HG03135 (cell line): ENCODE data around the gene TTC7B.

Source experiments
- ATAC-seq: cut with Tn5 transposase; IDR thresholded peaks from one replicate; pipeline ENCODE4 v1.9.1; 2021; ENCODE audit warnings: mild to moderate bottlenecking, moderate library complexity; ENCODE audit not compliant: unreplicated experiment

The TTC7B gene

GRCh38 chr14:90568405-90568804 is 247.8 kb downstream of the TTC7B start:
- no peak for ATAC-seq

DNA sequence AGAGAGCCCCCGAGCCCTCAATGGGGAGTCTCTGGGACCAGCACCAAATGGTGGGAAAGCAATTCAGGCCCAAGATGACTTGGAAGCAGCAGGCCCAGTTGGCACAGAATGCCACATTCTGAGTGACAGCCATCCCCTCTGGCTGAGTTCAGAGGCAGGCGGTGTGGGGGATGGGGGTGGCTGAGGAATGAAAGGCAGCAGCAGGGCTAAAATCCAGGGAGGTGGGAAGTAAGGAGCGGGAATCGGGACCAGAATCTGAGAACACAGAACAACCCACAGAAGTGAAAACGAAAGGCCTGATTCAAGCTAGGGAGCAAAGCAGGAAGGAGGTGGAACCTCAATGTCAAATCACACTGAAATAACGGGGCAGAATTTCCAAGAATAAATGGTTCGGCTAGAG is 248.2 kb downstream of the TTC7B start:
- no peak for ATAC-seq

- no peak for ATAC-seq
These were observed 249.0 kb downstream of the TTC7B start for GRCh38 chr14:90567191-90567590.

GRCh38 chr14:90566481-90566880 is 249.7 kb downstream of the TTC7B start:
- no peak for ATAC-seq

GRCh38 chr14:90564496-90564895 is 251.7 kb downstream of the TTC7B start:
- no peak for ATAC-seq

GRCh38 chr14:90562652-90563051 is 253.6 kb downstream of the TTC7B start:
- ATAC-seq, result no peak

DNA sequence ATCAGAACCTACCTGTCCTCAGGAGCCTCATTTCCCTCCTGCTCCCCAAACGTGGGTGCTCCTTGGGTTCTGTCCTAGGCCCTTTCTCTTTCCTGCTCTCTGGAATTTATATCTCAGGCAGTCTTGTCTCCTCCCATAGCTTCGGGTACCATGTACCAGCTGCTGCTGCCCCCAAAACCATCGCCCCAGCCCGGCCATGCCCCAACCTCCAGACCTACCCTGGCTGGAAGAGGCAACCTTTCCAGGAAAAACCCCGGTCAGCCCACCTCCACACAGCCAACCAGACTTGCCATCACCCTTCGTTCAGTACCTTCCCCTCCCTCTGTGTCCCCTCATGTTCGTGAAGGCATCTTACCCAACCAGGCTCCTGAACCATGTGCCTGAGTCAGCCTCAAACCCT is 254.3 kb downstream of the TTC7B start:
- ATAC-seq, result no peak

DNA sequence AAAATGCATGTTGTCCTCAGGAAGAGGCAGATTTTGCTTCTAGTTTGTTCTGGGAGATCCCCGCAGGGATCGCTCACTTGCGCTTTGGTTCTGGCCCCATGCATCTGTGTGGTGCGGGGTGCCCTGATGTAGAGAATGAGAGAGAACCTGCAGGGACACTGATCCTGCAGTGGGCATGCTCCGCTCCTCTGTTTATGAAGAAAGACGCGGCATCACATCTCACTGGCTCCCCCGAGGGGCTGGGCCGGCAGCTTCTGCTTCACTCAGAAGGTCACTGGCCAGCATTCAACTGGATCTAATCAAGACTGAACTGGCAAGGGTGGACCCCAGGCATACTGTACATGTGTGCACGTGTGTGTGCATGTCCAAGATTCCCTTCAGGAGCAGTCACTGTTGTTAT is 255.2 kb downstream of the TTC7B start:
- ATAC-seq, result no peak

GRCh38 chr14:90560558-90560957 is 255.7 kb downstream of the TTC7B start:
- ATAC-seq, result no peak

DNA sequence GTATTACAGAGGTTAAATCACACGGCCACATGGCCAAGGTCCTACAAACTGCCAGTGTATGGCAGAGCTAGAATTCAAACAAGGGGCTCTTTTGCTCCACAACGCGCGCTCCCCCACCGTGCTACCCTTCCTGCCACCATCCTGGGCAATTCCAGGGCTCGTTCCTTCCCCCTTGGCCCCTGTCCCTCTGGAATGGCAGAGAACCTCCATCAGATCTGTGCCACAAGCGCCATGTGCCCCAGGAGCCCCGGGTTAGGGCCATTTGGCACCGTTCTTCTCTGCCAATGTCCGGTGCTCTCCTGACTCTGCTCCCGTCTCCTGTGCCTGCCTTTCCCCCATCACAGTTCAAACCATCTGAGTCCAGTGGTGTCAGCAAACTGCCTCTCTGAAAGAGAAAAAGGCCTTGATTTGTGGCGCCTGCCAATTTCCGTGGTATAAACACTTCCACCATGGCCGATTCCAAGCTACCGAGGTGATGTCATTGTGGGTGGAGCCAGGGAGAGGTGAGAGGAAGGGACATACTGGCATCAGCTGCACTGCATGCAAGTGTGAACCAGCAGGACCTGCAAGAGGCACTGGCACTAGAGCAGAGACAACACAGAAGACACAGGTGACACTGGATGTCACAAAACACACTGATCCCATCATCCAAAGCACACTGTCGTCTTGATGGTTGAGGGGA is 256.3 kb downstream of the TTC7B start:
- no peak for ATAC-seq

DNA sequence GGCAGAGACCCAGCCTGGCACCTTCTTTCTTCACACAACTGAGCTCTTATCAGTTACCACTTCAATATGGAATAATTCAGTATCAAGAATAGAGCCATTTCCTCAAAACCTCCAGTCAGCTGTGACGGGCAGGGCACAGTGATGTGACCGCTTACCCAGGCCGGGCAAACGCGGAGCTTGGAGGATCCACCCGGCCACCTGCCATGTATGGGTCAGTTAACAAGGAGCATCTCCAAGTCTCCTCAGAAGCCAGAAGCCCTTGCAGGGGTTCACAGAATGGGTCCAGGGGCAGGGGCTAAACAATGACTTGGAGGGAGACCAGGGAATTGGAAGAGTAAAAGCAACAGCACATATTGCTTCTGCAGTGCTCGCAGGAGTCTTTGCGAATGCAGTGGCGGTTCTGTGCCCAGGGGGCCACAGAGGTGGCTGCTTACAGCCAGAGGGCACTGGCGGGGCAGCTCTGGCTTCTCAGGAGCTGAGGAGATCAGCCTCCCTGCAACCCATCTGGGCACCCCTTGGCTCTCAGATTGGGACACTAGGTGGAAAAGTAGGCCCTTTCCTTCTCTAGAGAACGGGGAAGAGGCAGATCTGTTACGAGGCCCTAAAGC is 257.1 kb downstream of the TTC7B start:
- ATAC-seq, result no peak

- ATAC-seq, result no peak
These were observed 257.9 kb downstream of the TTC7B start for GRCh38 chr14:90558041-90558982.

DNA sequence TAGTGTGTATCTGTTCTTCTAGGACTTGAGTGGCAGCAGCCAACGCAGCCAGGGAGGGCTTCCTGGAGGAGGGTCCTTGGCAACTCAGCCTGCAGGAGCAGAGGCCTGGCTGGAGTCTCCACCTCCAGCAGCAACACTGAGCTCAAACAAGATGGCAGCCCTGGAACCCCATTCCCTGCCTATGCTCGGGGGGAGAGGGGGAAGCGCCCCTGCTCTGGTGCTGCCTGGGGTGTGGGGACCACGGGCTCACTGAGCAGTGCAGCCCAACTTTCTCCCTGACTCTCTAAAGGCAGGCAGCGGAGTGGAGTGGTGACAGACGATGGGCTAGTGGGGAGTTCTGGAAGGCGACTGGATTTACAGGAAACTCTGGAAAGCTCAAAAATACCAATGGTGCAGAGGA is 258.7 kb downstream of the TTC7B start:
- ATAC-seq, result no peak

- ATAC-seq, result no peak
These were observed 259.4 kb downstream of the TTC7B start for GRCh38 chr14:90556666-90557450.

- no peak for ATAC-seq
These were observed 260.2 kb downstream of the TTC7B start for GRCh38 chr14:90556012-90556477.

- ATAC-seq, result no peak
These were observed 260.9 kb downstream of the TTC7B start for GRCh38 chr14:90555126-90556011.

- no peak for ATAC-seq
These were observed 261.9 kb downstream of the TTC7B start for GRCh38 chr14:90554341-90554740.

DNA sequence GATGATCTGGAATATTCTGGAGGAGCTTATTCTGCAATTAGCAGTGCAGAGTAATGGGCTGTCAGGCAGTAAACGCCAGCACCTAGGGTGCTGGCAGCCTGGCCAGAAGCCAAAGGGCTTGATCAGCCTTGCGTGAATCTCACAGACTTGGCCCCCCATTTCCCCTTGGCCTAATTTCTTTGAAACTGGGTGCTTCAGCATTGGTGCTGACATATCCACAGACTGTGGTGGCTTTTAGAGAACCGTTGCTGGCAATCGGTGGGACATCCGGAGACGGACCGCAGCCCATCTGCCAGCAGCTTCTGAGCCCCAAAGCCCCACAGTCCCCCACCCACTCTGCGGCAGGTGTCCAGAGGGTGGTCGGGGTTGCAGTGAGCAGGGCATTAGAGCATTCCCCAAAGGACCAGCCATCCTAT is 262.3 kb downstream of the TTC7B start:
- ATAC-seq, result no peak

DNA sequence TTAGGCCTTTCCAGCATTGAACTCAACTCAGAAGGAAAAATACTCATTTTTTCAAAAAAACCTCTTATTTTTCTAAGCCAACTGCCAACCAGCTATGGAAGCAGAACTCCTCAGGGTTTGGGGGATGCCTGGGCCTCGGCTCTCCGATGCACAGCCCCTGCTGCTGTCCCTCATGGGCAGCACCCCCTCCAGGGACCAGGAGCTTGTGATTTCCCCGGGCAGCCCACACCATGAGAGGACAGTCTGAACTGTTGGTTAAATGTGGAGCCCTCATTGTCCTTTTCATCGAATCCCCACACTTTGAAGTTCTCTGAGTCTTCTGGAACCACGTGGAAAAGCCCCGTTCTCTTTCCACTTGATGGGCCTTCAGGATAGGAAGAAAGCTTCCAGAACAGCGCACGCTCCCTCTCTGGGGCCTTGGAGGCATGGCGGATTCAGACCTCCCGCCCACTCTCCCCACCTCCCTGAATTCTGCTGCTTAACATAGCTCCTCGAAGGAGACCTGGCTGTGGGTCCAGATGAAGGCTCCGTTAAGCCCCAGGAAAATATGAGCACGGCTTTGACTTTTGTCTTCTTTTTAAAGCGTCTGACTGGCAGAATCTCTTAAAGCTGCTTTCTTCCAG is 262.8 kb downstream of the TTC7B start:
- ATAC-seq, result no peak
